ENCODE measurements around the gene GLS2. TPM values are rescaled to one million over a fixed set of nuclear protein-coding genes. Genes with fewer than 3 reads are reported as not detected.

Gene GLS2
- total and polyA plus RNA-seq, 2 experiments from 2014 or later: 12.2 to 31.6 TPM

DNA sequence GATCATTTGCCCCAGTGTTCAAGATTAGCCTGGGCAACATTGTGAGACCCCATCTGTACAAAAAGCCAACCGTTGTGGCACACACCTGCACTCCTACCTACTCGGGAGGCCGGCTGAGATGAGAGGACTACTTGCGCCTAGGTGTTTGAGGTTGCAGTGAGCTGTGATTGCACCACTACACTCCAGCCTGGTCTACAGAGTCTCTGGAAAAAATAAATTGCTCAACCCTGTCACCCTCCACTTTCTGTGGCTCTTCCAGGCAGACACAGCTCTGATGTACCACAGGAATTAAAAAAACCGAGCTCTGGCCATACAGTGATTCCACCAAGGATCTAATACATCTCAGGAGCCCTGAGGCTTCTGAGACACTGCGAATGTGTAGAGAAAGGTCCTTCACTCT is 53.1 kb downstream of the GLS2 start:
- Histone ChIP-seq H2AFZ (no peak overlapping the region), H3K9me2 (ENCODE audit: insufficient read depth) (no peaks in the 10 kb centered on the region), H3F3A (replicated peaks; ENCODE audit: low read depth) (0 out of 2 replicates have a peak, but pooled peaks cover 4% of the 10 kb centered on the region), H3K4me1 (ENCODE audit: insufficient read depth) (no peaks in the 10 kb centered on the region), H3K36me3 (ENCODE audit: insufficient read depth) (peaks cover 19% of the 10 kb centered on the region), H3K79me2 (replicated peaks; ENCODE audit: insufficient read depth) (peaks cover 59% of the 10 kb centered on the region), H3K4me3 (no peak overlapping the region), H4K20me1 (replicated peaks; ENCODE audit: insufficient read depth) (peaks cover 3% of the 10 kb centered on the region; the same call in 1 of the 2 replicates), H3K27ac (ENCODE audit: low read depth) (no peak overlapping the region), H3K27me3 (ENCODE audit: insufficient read depth) (no peaks in the 10 kb centered on the region), H3K4me2 (no peak overlapping the region)
- Mint-ChIP-seq H3K27me3 (ENCODE audit: insufficient read depth, low read depth, poor library complexity) (peaks cover 4% of the 10 kb centered on the region), H3K36me3 (ENCODE audit: low read depth) (peaks cover 42% of the 10 kb centered on the region), H3K27ac (no peak overlapping the region), H3K4me3 (no peak overlapping the region), H3K4me1 (peaks cover 11% of the 10 kb centered on the region), H3K9me3 (no peaks in the 10 kb centered on the region)
- TF ChIP-seq, protein P1, sequence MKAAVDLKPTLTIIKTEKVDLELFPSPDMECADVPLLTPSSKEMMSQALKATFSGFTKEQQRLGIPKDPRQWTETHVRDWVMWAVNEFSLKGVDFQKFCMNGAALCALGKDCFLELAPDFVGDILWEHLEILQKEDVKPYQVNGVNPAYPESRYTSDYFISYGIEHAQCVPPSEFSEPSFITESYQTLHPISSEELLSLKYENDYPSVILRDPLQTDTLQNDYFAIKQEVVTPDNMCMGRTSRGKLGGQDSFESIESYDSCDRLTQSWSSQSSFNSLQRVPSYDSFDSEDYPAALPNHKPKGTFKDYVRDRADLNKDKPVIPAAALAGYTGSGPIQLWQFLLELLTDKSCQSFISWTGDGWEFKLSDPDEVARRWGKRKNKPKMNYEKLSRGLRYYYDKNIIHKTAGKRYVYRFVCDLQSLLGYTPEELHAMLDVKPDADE (IDR thresholded peaks at IDR 0.05): no peak
- TF ChIP-seq JUNB (IDR thresholded peaks at IDR 0.05; ENCODE audit: unreplicated experiment): no peak
- DNase-seq (ENCODE audit: low spot score) (no peak), ATAC-seq (no peak)

DNA sequence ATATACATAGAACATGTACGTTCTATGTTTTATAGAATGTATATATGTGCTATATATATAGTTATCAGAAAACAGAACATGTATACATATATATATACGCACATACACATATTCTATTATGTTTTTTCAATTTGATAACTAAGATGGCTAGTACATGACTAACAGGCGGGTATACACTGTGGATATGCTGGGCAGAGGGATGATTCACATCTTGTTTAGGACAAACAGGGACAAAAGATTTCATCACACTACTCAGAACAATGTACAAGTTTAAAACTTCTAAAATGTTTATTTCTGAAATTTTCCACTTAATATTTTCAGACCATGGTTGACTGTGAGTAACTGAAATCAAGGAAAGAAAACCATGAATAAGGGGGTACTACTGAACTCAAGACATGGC is 56.1 kb downstream of the GLS2 start:
- Mint-ChIP-seq H3K36me3 (ENCODE audit: low read depth) (peaks cover 67% of the 10 kb centered on the region), H3K27ac (no peak overlapping the region), H3K27me3 (ENCODE audit: insufficient read depth, low read depth, poor library complexity) (peaks cover 4% of the 10 kb centered on the region), H3K4me1 (no peaks in the 10 kb centered on the region), H3K4me3 (no peak overlapping the region), H3K9me3 (no peaks in the 10 kb centered on the region)
- H3K4me2 ChIP-seq: no peak overlapping the region
- peaks cover 35% of the 10 kb centered on the region for H3K36me3 ChIP-seq (ENCODE audit: insufficient read depth)
- H3K79me2 ChIP-seq (replicated peaks; ENCODE audit: insufficient read depth): peaks cover 30% of the 10 kb centered on the region
- DNase-seq (ENCODE audit: low spot score): no peak
- H3K27ac ChIP-seq (ENCODE audit: low read depth): no peak overlapping the region
- no peak overlapping the region for H3K4me3 ChIP-seq
- no peaks in the 10 kb centered on the region for H3F3A ChIP-seq (replicated peaks; ENCODE audit: low read depth)
- no peak overlapping the region for H2AFZ ChIP-seq
- no peak for ATAC-seq
- H3K4me1 ChIP-seq (ENCODE audit: insufficient read depth): no peaks in the 10 kb centered on the region
- no peaks in the 10 kb centered on the region for H3K9me2 ChIP-seq (ENCODE audit: insufficient read depth)
- no peaks in the 10 kb centered on the region for H3K27me3 ChIP-seq (ENCODE audit: insufficient read depth)
- peaks cover 5% of the 10 kb centered on the region; the same call in 1 of the 2 replicates for H4K20me1 ChIP-seq (replicated peaks; ENCODE audit: insufficient read depth)
- TF ChIP-seq STAT1 (IDR thresholded peaks at IDR 0.05; ENCODE audit: unreplicated experiment) (no peak), JUNB (IDR thresholded peaks at IDR 0.05; ENCODE audit: unreplicated experiment) (no peak), POLR2AphosphoS5 (IDR thresholded peaks at IDR 0.05; ENCODE audit: low read depth) (no peak), EZH2phosphoT487 (IDR thresholded peaks at IDR 0.05; ENCODE audit: unreplicated experiment) (no peak), EZH2 (IDR thresholded peaks at IDR 0.05; ENCODE audit: low read depth, unreplicated experiment) (no peak), NANOG (IDR thresholded peaks at IDR 0.05; ENCODE audit: borderline replicate concordance) (no peak), ZNF331 (CRISPR knock-in tag; IDR thresholded peaks at IDR 0.05; ENCODE audit: low read depth) (no peak), ZNF114 (CRISPR knock-in tag; IDR thresholded peaks at IDR 0.05) (no peak), CREB1 (CRISPR knock-in tag; IDR thresholded peaks at IDR 0.05; ENCODE audit: low read depth) (no peak)
- TF ChIP-seq, protein P1 (IDR thresholded peaks at IDR 0.05): no peak
- TF ChIP-seq, protein P2, sequence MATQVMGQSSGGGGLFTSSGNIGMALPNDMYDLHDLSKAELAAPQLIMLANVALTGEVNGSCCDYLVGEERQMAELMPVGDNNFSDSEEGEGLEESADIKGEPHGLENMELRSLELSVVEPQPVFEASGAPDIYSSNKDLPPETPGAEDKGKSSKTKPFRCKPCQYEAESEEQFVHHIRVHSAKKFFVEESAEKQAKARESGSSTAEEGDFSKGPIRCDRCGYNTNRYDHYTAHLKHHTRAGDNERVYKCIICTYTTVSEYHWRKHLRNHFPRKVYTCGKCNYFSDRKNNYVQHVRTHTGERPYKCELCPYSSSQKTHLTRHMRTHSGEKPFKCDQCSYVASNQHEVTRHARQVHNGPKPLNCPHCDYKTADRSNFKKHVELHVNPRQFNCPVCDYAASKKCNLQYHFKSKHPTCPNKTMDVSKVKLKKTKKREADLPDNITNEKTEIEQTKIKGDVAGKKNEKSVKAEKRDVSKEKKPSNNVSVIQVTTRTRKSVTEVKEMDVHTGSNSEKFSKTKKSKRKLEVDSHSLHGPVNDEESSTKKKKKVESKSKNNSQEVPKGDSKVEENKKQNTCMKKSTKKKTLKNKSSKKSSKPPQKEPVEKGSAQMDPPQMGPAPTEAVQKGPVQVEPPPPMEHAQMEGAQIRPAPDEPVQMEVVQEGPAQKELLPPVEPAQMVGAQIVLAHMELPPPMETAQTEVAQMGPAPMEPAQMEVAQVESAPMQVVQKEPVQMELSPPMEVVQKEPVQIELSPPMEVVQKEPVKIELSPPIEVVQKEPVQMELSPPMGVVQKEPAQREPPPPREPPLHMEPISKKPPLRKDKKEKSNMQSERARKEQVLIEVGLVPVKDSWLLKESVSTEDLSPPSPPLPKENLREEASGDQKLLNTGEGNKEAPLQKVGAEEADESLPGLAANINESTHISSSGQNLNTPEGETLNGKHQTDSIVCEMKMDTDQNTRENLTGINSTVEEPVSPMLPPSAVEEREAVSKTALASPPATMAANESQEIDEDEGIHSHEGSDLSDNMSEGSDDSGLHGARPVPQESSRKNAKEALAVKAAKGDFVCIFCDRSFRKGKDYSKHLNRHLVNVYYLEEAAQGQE (IDR thresholded peaks at IDR 0.05; ENCODE audit: unreplicated experiment): no peak
- TF ChIP-seq, protein P3, sequence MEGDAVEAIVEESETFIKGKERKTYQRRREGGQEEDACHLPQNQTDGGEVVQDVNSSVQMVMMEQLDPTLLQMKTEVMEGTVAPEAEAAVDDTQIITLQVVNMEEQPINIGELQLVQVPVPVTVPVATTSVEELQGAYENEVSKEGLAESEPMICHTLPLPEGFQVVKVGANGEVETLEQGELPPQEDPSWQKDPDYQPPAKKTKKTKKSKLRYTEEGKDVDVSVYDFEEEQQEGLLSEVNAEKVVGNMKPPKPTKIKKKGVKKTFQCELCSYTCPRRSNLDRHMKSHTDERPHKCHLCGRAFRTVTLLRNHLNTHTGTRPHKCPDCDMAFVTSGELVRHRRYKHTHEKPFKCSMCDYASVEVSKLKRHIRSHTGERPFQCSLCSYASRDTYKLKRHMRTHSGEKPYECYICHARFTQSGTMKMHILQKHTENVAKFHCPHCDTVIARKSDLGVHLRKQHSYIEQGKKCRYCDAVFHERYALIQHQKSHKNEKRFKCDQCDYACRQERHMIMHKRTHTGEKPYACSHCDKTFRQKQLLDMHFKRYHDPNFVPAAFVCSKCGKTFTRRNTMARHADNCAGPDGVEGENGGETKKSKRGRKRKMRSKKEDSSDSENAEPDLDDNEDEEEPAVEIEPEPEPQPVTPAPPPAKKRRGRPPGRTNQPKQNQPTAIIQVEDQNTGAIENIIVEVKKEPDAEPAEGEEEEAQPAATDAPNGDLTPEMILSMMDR (conservative IDR thresholded peaks at IDR 0.05; ENCODE audit: low read depth in 2 of 2): no peak
